GM21723 (cell line): ENCODE results near the gene MMEL1.
"Not testable (repeated sequence)": the region's sequence is repeated elsewhere in the genome, so short reads cannot be mapped to it uniquely, and the experiment has no call there.

ENCODE experiments used
- ATAC-seq: cut with Tn5 transposase; IDR thresholded peaks from one replicate; pipeline ENCODE4 v1.9.1; 2021; ENCODE audit warnings: mild to moderate bottlenecking, moderate library complexity; ENCODE audit not compliant: unreplicated experiment

MMEL1 gene

GRCh38 chr1:2559509-2560298 is 73.1 kb downstream of the MMEL1 start:
- ATAC-seq = no peak

GRCh38 chr1:2558861-2559260 is 74.0 kb downstream of the MMEL1 start:
- ATAC-seq = no peak

- ATAC-seq = no peak
Measured at GRCh38 chr1:2558420-2558819, 74.4 kb downstream of the MMEL1 start.

GRCh38 chr1:2557482-2558400 is 75.1 kb downstream of the MMEL1 start:
- ATAC-seq = no peak

GRCh38 chr1:2556678-2557481 is 75.9 kb downstream of the MMEL1 start:
- no peak for ATAC-seq

- no peak for ATAC-seq
Measured at GRCh38 chr1:2556277-2556677, 76.5 kb downstream of the MMEL1 start, which contains the start of gene TNFRSF14. TSS of gene TNFRSF14 (plus strand) at chr1:2556371. CDS start at chr1:2556665, 294 bp downstream.

- no peak for ATAC-seq
Measured at GRCh38 chr1:2555634-2556276, 77.1 kb downstream of the MMEL1 start.

GRCh38 chr1:2554621-2555387 is 78.0 kb downstream of the MMEL1 start:
- ATAC-seq = no peak

- no peak for ATAC-seq
Measured at GRCh38 chr1:2553871-2554620, 78.8 kb downstream of the MMEL1 start.

GRCh38 chr1:2553076-2553475 is 79.7 kb downstream of the MMEL1 start:
- not testable (repeated sequence) for ATAC-seq

GRCh38 chr1:2552189-2552588 is 80.6 kb downstream of the MMEL1 start:
- ATAC-seq = no peak

GRCh38 chr1:2551544-2551943 is 81.3 kb downstream of the MMEL1 start:
- not testable (repeated sequence) for ATAC-seq

GRCh38 chr1:2550309-2550861 is 82.4 kb downstream of the MMEL1 start:
- ATAC-seq = not testable (repeated sequence)

GRCh38 chr1:2549367-2550029 is 83.3 kb downstream of the MMEL1 start:
- ATAC-seq = not testable (repeated sequence)

- peak; percentile 24 for ATAC-seq
Measured at GRCh38 chr1:2548068-2548589, 84.7 kb downstream of the MMEL1 start.

- peak; percentile 1 for ATAC-seq
Measured at GRCh38 chr1:2547210-2548067, 85.4 kb downstream of the MMEL1 start.
